MCF 10A (cell line): ENCODE data around the gene GPRC6A. TPM values are rescaled to one million over a fixed set of nuclear protein-coding genes. Genes with fewer than 3 reads are reported as not detected.

Experiments
- BruUV-seq: library from RNA; stranded (reverse); fragments of 400-500 nt; replicated peaks from 2 replicates; lab custom pipeline; 2021; lab: Mats Ljungman, UMichigan
- CTCF ChIA-PET: fragments of 300-600 bp; sonication (Branson Sonifier 250); formaldehyde crosslinking; extraction: SDS; loops from one replicate; lab custom pipeline; 2021; ENCODE audit warnings: antibody characterized with exemption, inconsistent platforms; lab: Yijun Ruan, JAX
- POLR2A ChIA-PET: fragments of 300-600, 350-650 bp; sonication (Branson Sonifier 250); formaldehyde crosslinking; extraction: SDS; loops from one replicate; lab custom pipeline; 2020; ENCODE audit warnings: antibody characterized with exemption, inconsistent platforms; lab: Yijun Ruan, JAX
- DNase-seq: peaks from one replicate; pipeline ENCODE4 v3.0.0-alpha.2; 2018; ENCODE audit not compliant: unreplicated experiment
- H3K27ac Mint-ChIP-seq: one replicate; pipeline ENCODE4 v1.8.0; 2022; ENCODE audit warnings: mild to moderate bottlenecking, low read depth, mixed read lengths; ENCODE audit not compliant: unreplicated experiment
- H3K27me3 Mint-ChIP-seq: one replicate; pipeline ENCODE4 v1.8.0; 2022; ENCODE audit warnings: mixed read lengths; ENCODE audit not compliant: insufficient read depth, unreplicated experiment
- H3K36me3 Mint-ChIP-seq: one replicate; pipeline ENCODE4 v1.8.0; 2022; ENCODE audit warnings: mild to moderate bottlenecking, moderate library complexity, mixed read lengths; ENCODE audit not compliant: insufficient read depth, unreplicated experiment
- H3K4me1 Mint-ChIP-seq: one replicate; pipeline ENCODE4 v1.8.0; 2022; ENCODE audit warnings: mixed read lengths; ENCODE audit not compliant: insufficient read depth, unreplicated experiment
- H3K4me3 Mint-ChIP-seq: one replicate; pipeline ENCODE4 v1.8.0; 2022; ENCODE audit warnings: mild to moderate bottlenecking, moderate library complexity, mixed read lengths; ENCODE audit not compliant: unreplicated experiment
- H3K9me3 Mint-ChIP-seq: one replicate; pipeline ENCODE4 v1.8.0; 2022; ENCODE audit warnings: mixed read lengths; ENCODE audit not compliant: unreplicated experiment
- CTCF ChIP-seq: fragments of 200-600 bp; IDR thresholded peaks from one replicate; pipeline ENCODE4 v1.8.0; 2022; ENCODE audit warnings: antibody characterized with exemption, mild to moderate bottlenecking; ENCODE audit not compliant: unreplicated experiment
- intact Hi-C: fragments of 100-400 bp; cut with micrococcal nuclease; formaldehyde crosslinking; loops from 2 replicates; pipeline ENCODE4 v1.14.1; 2022
- total RNA-seq: library from RNA; stranded (reverse); gene quantifications from 2 replicates; pipeline ENCODE4 v1.2.3, GENCODE V29; 2022

The GPRC6A gene
- total RNA-seq, 1 experiment from 2014 or later: not detected

- no peak overlapping the region for H3K4me3 Mint-ChIP-seq
- no peaks in the 10 kb centered on the region for H3K36me3 Mint-ChIP-seq
- POLR2A ChIA-PET: no interaction called here
- CTCF ChIA-PET: no interaction called here
- BruUV-seq: no TSS peak
- intact Hi-C loops: loop anchor here (5.0 kb wide), 1 partner anchor 32 kb away; no protein-coding TSS in a partner anchor
- TF ChIP-seq CTCF: no peak
- H3K27ac Mint-ChIP-seq: no peak overlapping the region
- no peak for DNase-seq
- no peaks in the 10 kb centered on the region for H3K9me3 Mint-ChIP-seq
- peaks cover 66% of the 10 kb centered on the region for H3K27me3 Mint-ChIP-seq
- no peaks in the 10 kb centered on the region for H3K4me1 Mint-ChIP-seq
These were observed 28.9 kb downstream of the GPRC6A start for GRCh38 chr6:116799945-116800344.

GRCh38 chr6:116797585-116797984, 31.3 kb downstream of the GPRC6A start:
- Mint-ChIP-seq H3K27ac (no peak overlapping the region), H3K4me3 (no peak overlapping the region), H3K27me3 (peaks cover 42% of the 10 kb centered on the region), H3K9me3 (no peaks in the 10 kb centered on the region), H3K36me3 (no peaks in the 10 kb centered on the region), H3K4me1 (no peaks in the 10 kb centered on the region)
- BruUV-seq: no TSS peak
- no peak for TF ChIP-seq CTCF
- ChIA-PET POLR2A (no interaction called here), CTCF (interaction anchor here (0.6 kb wide), 1 partner anchor 1032 kb away, joined by 3 read pairs; no protein-coding TSS in a partner anchor)
- intact Hi-C loops: loop anchor here (5.0 kb wide), 1 partner anchor 35 kb away; no protein-coding TSS in a partner anchor
- no peak for DNase-seq

GRCh38 chr6:116793224-116793623, 35.7 kb downstream of the GPRC6A start:
- no peaks in the 10 kb centered on the region for H3K36me3 Mint-ChIP-seq
- no peaks in the 10 kb centered on the region for H3K9me3 Mint-ChIP-seq
- H3K27ac Mint-ChIP-seq: no peak overlapping the region
- no TSS peak for BruUV-seq
- no peak for TF ChIP-seq CTCF
- intact Hi-C loops: no loop called here
- ChIA-PET CTCF (interaction anchor here (1.0 kb wide), 1 partner anchor 9 kb away, joined by 4 read pairs; no protein-coding TSS in a partner anchor), POLR2A (interaction anchor here (1.0 kb wide), 1 partner anchor 9 kb away, joined by 3 read pairs; no protein-coding TSS in a partner anchor)
- H3K4me1 Mint-ChIP-seq: no peaks in the 10 kb centered on the region
- H3K4me3 Mint-ChIP-seq: no peak overlapping the region
- peaks cover 12% of the 10 kb centered on the region for H3K27me3 Mint-ChIP-seq
- no peak for DNase-seq

GRCh38 chr6:116783852-116784251, 45.0 kb downstream of the GPRC6A start:
- no peak for TF ChIP-seq CTCF
- ChIA-PET CTCF (interaction anchor here (0.6 to 1.8 kb wide), 3 partner anchors 8 to 108 kb away, joined by 3 to 11 read pairs (median 3); no protein-coding TSS in a partner anchor), POLR2A (interaction anchor here (1.0 kb wide), 1 partner anchor 9 kb away, joined by 3 read pairs; no protein-coding TSS in a partner anchor)
- Mint-ChIP-seq H3K36me3 (no peaks in the 10 kb centered on the region), H3K27me3 (peaks cover 11% of the 10 kb centered on the region), H3K4me1 (peaks cover 6% of the 10 kb centered on the region), H3K9me3 (no peaks in the 10 kb centered on the region), H3K4me3 (no peak overlapping the region), H3K27ac (no peak overlapping the region)
- DNase-seq: peak; percentile 16
- intact Hi-C loops: no loop called here
- no TSS peak for BruUV-seq
